ENCODE results near the gene PNPLA3. TPM values are rescaled to one million over a fixed set of nuclear protein-coding genes. Genes with fewer than 3 reads are reported as not detected.
A peak's percentile ranks its signal among the peaks of the same experiment; 100 is the strongest.

Gene PNPLA3
- total RNA-seq, 8 experiments from 2014 or later: 1.1 to 16.9 (median 3.0) TPM

DNA sequence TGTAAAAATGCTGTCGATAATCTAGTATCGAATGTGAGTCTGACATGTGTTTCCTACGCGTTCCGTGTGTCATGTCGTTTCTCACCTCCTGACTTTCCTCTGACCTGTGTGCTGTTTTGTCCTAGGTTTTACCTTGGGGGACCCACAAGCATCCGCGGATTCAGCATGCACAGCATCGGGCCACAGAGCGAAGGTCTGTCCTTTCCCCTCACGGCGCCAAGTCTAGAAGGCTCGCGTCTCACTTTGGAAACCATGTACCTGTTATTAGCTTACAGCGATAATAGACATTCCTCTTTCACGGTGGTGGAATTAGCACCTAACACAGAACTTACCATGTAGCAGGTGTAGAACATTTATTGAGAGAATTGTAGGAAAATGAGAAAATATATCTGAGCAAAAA, 60.2 kb downstream of the PNPLA3 start:
- in situ Hi-C loops (cut with MboI; ENCODE audit: low pct_unique_long_range_greater_than_20kb in 2 of 9, low sequenced_read_pairs in 9 of 9, unreplicated experiment in 9 of 9): loop anchor here in 4 of 9 experiments (25.0 kb wide), 1 partner anchor 653 kb away; no protein-coding TSS in a partner anchor
- no peaks in the 10 kb centered on the region for H3K4me1 ChIP-seq (replicated peaks in 1 of 2)
- WGBS, 10 experiments: 40 to 100% (median 97%) methylated on average over 1 to 16 of the region's 16 CpGs; no CpG with 5 or more reads in 2 of the 10 experiments
- H3K4me3 ChIP-seq: no peak overlapping the region
- no peak overlapping the region for H3K27ac ChIP-seq
- ATAC-seq (replicated peaks in 6 of 8): no peak

DNA sequence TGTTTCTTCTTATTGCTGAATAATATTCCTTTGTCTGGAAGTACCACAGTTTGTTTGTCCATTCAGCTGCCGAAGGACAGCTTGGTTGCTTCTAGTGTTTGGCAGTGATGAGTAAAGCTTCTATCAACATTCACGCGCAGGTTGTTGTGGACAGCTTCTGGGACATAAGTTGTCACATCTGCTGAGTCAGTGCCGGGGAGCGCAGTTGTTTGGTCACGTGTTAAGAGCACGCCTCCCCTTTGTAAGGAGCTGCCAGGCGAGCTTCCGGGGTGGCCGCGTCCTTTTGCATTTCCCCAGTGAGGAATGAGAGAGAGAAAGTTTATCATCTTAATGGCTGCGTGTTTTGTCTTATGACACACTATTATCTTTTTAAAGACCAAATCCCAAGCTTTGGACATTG, 61.9 kb downstream of the PNPLA3 start:
- in situ Hi-C loops (cut with MboI; ENCODE audit: low pct_unique_long_range_greater_than_20kb in 2 of 9, low sequenced_read_pairs in 9 of 9, unreplicated experiment in 9 of 9): loop anchor here in 4 of 9 experiments (25.0 kb wide), 1 partner anchor 652 kb away; no protein-coding TSS in a partner anchor
- Histone ChIP-seq H3K4me3 (no peak overlapping the region), H3K27ac (no peak overlapping the region), H3K4me1 (replicated peaks in 1 of 2) (no peaks in the 10 kb centered on the region)
- ATAC-seq (replicated peaks in 6 of 8): no peak
- 60 to 100% (median 86%) methylated on average over 3 to 12 of the region's 12 CpGs for WGBS, 10 experiments

DNA sequence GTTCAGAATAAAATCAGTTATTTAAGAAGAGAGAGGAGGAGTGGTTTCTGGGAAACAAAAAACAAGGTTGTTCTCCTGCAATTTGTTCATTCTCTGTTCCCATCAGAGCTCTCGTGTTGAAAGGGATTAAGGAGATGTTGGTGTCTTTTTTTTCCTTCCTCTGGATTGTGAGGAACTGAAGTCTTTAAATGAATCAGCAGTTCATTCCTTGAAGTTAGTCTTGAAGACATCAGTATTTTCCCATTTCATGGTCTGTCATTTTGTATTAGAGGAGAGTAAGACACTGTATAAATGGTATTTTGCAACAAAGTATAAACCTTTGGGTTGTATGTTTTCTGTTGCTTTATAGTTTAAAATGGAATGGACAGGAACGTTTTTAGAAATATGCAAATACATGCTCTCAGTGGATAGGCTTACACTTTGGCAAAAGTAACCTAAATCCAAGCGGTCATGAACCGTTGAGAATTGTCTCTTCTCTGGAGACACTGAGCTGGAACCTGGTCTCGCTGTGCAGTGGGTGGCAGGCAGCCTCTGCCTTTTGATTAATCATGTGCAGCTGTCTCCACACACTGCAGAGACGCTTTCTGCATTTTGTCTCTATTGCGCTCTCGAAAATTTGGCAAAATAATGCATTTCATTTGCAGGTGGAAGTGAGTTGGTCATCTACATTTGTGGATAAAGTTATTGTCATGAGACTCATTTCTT, 64.7 kb downstream of the PNPLA3 start:
- in situ Hi-C loops (cut with MboI; ENCODE audit: low pct_unique_long_range_greater_than_20kb in 2 of 9, low sequenced_read_pairs in 9 of 9, unreplicated experiment in 9 of 9): loop anchor here in 4 of 9 experiments (25.0 kb wide), 1 partner anchor 649 kb away; no protein-coding TSS in a partner anchor
- Histone ChIP-seq H3K4me1 (replicated peaks in 1 of 2) (peaks cover under 1% of the 10 kb centered on the region in 2 donors), H3K27ac (no peak overlapping the region), H3K4me3 (no peak overlapping the region)
- 40 to 93% (median 77%) methylated on average over 1 to 8 of the region's 8 CpGs for WGBS, 10 experiments
- no peak for ATAC-seq (replicated peaks in 6 of 8)

DNA sequence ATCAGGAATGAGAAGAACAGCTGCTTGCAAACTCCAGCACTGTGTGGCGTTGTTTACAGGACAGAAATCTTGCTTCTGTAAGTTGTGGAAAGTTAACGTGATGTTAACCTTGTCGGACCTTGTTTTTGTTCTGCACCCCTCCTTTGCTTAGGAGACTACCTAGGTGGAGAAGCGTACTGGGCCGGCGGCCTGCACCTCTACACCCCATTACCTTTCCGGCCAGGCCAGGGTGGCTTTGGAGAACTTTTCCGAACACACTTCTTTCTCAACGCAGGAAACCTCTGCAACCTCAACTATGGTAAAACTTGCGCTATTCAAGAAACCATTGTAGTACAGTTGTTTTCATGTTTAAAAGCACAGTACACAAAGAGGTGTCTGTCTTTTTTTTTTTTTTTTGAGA, 65.4 kb downstream of the PNPLA3 start:
- in situ Hi-C loops (cut with MboI; ENCODE audit: low pct_unique_long_range_greater_than_20kb in 2 of 9, low sequenced_read_pairs in 9 of 9, unreplicated experiment in 9 of 9): loop anchor here in 4 of 9 experiments (25.0 kb wide), 1 partner anchor 648 kb away; no protein-coding TSS in a partner anchor
- no peak for ATAC-seq (replicated peaks in 6 of 8)
- WGBS, 10 experiments: 84 to 98% (median 91%) methylated on average over 4 to 7 of the region's 10 CpGs; no CpG with 5 or more reads in 4 of the 10 experiments
- Histone ChIP-seq H3K4me3 (no peak overlapping the region), H3K27ac (no peak overlapping the region), H3K4me1 (replicated peaks in 1 of 2) (peaks cover 5 to 7% of the 10 kb centered on the region in 2 donors)

- Histone ChIP-seq H3K4me3 (no peak overlapping the region), H3K4me1 (replicated peaks in 1 of 2) (peaks cover 5 to 9% of the 10 kb centered on the region in 2 donors), H3K27ac (no peak overlapping the region)
- 75 to 100% (median 91%) methylated on average over 3 to 13 of the region's 13 CpGs; no CpG with 5 or more reads in 2 of the 10 experiments for WGBS, 10 experiments
- in situ Hi-C loops (cut with MboI; ENCODE audit: low pct_unique_long_range_greater_than_20kb in 2 of 9, low sequenced_read_pairs in 9 of 9, unreplicated experiment in 9 of 9): loop anchor here in 7 of 9 experiments (10.0 to 25.0 kb wide), 3 partner anchors 95 to 647 kb away; no protein-coding TSS in a partner anchor
- ATAC-seq (replicated peaks in 6 of 8): no peak
Observed at GRCh38 chr22:43990044-43990443, 66.4 kb downstream of the PNPLA3 start.

DNA sequence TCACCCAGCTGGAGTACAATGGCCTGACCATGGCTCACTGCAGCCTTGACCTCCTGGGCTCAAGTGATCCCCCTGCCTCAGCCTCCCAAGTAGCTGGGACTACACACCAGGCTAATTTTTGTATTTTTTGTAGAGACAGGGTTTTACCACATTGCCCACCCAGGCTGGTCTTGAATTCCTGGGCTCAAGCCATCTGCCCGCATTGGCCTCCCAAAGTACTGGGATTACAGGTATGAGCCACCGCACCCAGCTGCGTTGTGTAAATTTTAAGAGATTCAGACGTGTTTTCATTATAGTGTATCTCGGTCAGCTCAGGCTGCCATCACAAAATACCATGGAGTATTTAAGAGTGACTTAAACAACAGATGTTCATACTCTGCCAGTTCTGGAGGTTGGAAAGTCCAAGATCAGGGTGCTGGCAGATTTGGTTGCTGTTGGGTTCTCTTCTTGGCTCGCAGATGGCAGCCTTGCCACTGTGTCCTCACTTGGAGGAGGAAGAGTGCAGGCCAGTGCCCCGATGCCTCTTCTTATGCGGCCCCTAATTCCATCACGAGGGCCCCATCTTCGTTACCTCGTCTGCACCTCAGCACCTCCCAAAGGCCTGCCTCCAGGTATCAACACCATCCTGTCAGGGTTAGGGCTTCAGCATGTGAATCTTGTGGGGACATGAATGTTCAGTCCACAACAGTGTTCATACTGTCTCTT, 67.9 kb downstream of the PNPLA3 start:
- Histone ChIP-seq H3K4me3 (no peak overlapping the region), H3K27ac (no peak overlapping the region), H3K4me1 (replicated peaks in 1 of 2) (peaks cover 5 to 9% of the 10 kb centered on the region in 2 donors)
- ATAC-seq (replicated peaks in 6 of 8): no peak
- in situ Hi-C loops (cut with MboI; ENCODE audit: low pct_unique_long_range_greater_than_20kb in 2 of 9, low sequenced_read_pairs in 9 of 9, unreplicated experiment in 9 of 9): loop anchor here in 7 of 9 experiments (10.0 to 25.0 kb wide), 3 partner anchors 93 to 646 kb away; no protein-coding TSS in a partner anchor
- 77 to 100% (median 95%) methylated on average over 2 to 8 of the region's 11 CpGs; no CpG with 5 or more reads in 4 of the 10 experiments for WGBS, 10 experiments

- in situ Hi-C loops (cut with MboI; ENCODE audit: low pct_unique_long_range_greater_than_20kb in 2 of 9, low sequenced_read_pairs in 9 of 9, unreplicated experiment in 9 of 9): loop anchor here in 7 of 9 experiments (10.0 to 25.0 kb wide), 3 partner anchors 92 to 645 kb away; no protein-coding TSS in a partner anchor
- WGBS, 10 experiments: 0 to 95% (median 60%) methylated on average over 1 to 6 of the region's 16 CpGs; no CpG with 5 or more reads in 3 of the 10 experiments
Observed at GRCh38 chr22:43992331-43992821, 68.8 kb downstream of the PNPLA3 start.

GRCh38 chr22:43993072-43993760, 69.6 kb downstream of the PNPLA3 start:
- 25 to 100% (median 40%) methylated on average over 1 to 12 of the region's 20 CpGs; no CpG with 5 or more reads in 3 of the 10 experiments for WGBS, 10 experiments
- in situ Hi-C loops (cut with MboI; ENCODE audit: low pct_unique_long_range_greater_than_20kb in 2 of 9, low sequenced_read_pairs in 9 of 9, unreplicated experiment in 9 of 9): loop anchor here in 7 of 9 experiments (10.0 to 25.0 kb wide), 3 partner anchors 92 to 644 kb away; no protein-coding TSS in a partner anchor
- Histone ChIP-seq H3K4me3 (no peak overlapping the region), H3K27ac (no peak overlapping the region), H3K4me1 (replicated peaks in 1 of 2) (peaks cover 11% of the 10 kb centered on the region in 2 donors)
- peak; percentile 46 to 91 (median 82) for ATAC-seq (replicated peaks in 6 of 8)

More at GRCh38 chr22:43992331-43992821, 68.8 kb downstream of the PNPLA3 start:
- H3K27ac ChIP-seq: no peak overlapping the region
- peaks cover 5 to 9% of the 10 kb centered on the region in 2 donors for H3K4me1 ChIP-seq (replicated peaks in 1 of 2)
- H3K4me3 ChIP-seq: no peak overlapping the region
- peak in 5 of 8 experiments; percentile 15 to 93 (median 20) for ATAC-seq (replicated peaks in 6 of 8)

DNA sequence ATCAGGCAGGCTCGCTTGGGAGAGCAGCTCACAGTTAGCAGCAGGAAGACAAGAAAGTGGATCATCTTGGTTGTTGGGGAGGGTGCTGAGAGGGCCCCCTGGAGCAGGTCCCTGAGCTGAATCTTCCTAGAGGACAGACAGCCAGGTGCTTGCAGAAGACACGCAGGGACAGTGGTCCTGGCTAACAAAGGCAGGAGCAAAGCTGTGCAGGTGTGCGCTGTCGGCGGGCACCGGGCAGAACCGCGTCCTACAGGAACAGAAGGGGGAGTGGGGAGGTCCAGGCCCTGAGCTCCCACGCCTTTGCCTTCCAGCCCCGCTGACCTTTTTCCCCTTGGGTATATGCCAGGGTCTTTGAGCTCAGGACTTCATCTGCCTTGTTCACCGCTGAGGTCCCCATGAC, 70.4 kb downstream of the PNPLA3 start:
- Histone ChIP-seq H3K4me3 (no peak overlapping the region), H3K4me1 (replicated peaks in 1 of 2) (peaks cover 18 to 19% of the 10 kb centered on the region in 2 donors), H3K27ac (no peak overlapping the region)
- no peak for ATAC-seq (replicated peaks in 6 of 8)
- WGBS, 10 experiments: 80 to 100% (median 94%) methylated on average over 1 to 10 of the region's 11 CpGs; no CpG with 5 or more reads in 5 of the 10 experiments
- in situ Hi-C loops (cut with MboI; ENCODE audit: low pct_unique_long_range_greater_than_20kb in 2 of 9, low sequenced_read_pairs in 9 of 9, unreplicated experiment in 9 of 9): loop anchor here in 7 of 9 experiments (10.0 to 25.0 kb wide), 3 partner anchors 91 to 643 kb away; no protein-coding TSS in a partner anchor

DNA sequence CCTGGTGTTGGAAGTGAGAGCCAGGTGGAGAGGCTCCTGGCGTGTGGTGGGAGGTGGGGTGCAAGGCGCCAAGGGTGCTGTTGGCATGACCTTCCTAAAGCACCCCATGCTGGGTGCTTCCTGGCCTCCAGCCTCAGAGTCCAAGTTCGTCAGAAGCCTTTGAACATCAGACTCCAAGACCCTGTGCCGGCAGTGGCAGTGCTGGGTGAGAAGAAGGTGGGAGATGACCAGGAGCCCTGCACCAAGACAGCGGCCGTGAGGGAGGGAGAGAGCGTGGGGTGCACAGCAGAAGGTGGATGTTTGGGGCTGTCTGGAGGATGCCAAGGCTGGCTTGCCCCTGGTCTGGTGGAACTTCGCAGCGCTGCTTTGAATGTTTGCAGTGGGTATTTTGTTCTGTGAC, 70.8 kb downstream of the PNPLA3 start:
- Histone ChIP-seq H3K4me3 (no peak overlapping the region), H3K4me1 (replicated peaks in 1 of 2) (peaks cover 19 to 22% of the 10 kb centered on the region in 2 donors), H3K27ac (no peak overlapping the region)
- no peak for ATAC-seq (replicated peaks in 6 of 8)
- 85 to 100% (median 92%) methylated on average over 2 to 8 of the region's 9 CpGs; no CpG with 5 or more reads in 5 of the 10 experiments for WGBS, 10 experiments
- in situ Hi-C loops (cut with MboI; ENCODE audit: low pct_unique_long_range_greater_than_20kb in 2 of 9, low sequenced_read_pairs in 9 of 9, unreplicated experiment in 9 of 9): loop anchor here in 7 of 9 experiments (10.0 to 25.0 kb wide), 3 partner anchors 90 to 643 kb away; no protein-coding TSS in a partner anchor

DNA sequence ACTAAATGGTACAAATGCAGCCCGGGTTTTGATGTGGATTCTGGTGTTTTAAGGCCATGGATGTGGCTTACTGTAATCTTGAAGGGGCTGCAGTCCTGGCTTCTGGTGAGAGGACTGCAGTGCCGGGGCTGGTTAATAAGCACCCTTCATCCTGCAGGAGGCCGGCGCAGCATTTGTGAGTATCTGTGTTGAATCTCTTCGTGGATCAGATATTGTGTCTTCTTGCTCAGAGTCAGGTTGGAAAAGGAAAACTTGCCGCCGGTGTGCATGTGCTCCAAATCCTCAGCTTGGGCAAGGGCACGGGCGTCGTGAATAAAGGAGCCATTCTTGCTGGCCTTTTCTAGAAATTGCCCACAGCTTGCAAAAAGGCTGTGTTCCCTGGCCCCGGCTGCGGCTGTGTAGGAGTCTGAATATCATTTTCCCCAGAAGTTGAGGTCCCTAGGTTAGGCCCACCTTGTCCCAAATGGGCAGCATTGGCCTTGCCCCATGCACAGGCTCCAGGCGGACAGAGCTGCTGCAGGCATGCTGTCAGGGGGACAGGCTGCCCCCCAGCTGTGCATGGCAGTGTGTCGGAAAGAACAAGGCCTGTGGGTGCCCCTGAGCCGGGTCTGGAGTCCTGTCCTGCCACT, 71.6 kb downstream of the PNPLA3 start:
- peaks cover 19 to 22% of the 10 kb centered on the region in 2 donors for H3K4me1 ChIP-seq (replicated peaks in 1 of 2)
- H3K4me3 ChIP-seq: no peak overlapping the region
- no peak for ATAC-seq (replicated peaks in 6 of 8)
- in situ Hi-C loops (cut with MboI; ENCODE audit: low pct_unique_long_range_greater_than_20kb in 2 of 9, low sequenced_read_pairs in 9 of 9, unreplicated experiment in 9 of 9): loop anchor here in 7 of 9 experiments (10.0 to 25.0 kb wide), 3 partner anchors 90 to 642 kb away; no protein-coding TSS in a partner anchor
- WGBS, 10 experiments: 80 to 100% (median 92%) methylated on average over 1 to 8 of the region's 15 CpGs; no CpG with 5 or more reads in 1 of the 10 experiments
- no peak overlapping the region for H3K27ac ChIP-seq
